CD4-positive, alpha-beta T cell treated with Interleukin-15 for 1 hour (primary cell): ENCODE data around the gene COX8A.

Experiments
- DNase-seq: peaks from one replicate; pipeline ENCODE4 v3.0.0-alpha.2; 2020

The COX8A gene

DNA sequence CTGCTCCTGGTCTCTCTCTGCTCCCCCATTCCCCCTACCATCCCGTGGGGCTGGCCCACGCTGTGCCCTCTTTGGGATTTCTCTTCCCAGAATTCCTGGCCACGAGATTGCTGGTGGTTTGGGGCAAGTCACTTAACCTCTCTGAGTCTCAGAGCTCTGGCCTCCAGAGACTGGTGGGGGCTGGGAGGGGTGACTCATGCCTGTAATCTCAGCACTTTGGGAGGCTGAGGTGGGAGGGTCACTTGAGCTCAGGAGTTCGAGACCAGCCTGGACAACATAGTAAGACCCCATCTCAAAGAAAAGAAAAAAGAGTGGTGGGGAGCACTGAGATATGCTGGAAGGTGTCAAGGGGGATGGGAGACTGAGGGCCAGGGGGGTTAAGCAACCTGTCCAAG lies 30.2 kb downstream of the COX8A start:
- DNase-seq, result no peak

DNA sequence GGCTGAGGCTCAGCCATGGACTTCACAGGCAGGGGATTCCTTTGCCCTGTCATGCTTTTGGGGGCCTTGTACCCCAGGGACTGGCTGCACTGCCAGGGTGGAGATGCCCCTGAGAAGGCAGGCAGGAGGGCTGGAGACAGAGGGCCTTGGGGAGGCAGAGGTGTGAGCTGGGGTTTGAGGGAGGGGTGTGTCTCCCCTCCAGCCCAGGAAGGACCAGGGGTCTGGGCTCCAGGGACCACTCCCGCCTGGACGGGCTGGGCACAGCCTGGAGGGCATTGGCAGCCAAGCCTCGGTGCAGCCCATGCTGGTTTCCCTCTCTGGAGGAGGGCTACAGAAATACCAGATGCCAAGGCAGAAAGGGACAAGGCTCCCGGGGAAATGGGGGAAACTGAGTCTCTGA lies 31.3 kb downstream of the COX8A start:
- DNase-seq, result no peak

DNA sequence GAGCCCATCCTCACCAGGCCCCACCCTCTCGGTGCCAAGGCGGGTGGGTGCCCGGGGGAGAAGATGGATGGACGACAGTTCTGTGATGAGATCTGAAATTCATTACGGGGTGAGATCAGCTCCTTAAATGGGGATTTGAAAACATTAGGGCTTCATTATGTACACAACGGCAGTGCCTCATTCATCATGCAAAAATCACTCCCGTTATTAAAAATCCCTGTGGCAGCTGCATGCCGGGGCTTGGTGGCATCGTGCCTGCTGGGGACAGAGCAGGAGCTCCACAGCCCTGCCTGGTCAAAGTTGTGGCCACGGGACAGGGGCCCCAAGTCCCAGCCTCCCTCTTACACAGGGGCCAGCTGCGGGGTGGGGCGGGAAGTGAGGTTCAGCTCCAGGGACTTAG lies 32.0 kb downstream of the COX8A start:
- DNase-seq, result no peak

DNA sequence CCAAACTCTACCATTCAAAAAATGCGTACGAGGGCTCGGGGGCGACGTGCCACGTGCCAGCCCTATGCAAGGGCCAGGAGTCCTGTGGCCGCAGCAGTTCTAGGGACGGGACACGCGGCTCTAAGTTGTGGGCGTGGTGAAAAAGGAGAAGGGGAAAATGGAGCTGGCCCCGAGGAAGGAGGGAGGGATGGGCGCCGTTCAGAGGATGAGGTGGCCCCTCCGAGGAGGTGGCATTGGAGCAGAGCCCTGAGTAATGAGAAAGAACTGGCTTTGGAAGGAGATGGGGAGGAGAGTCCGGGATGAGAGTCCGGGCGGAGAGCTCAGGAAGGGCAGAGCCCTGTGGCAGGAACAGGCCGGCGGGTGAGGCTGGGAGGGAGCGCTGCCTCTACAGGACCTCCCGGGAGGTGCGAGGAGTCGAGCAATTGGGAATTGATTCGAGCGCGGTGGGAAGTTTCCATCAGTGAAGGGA lies 32.8 kb downstream of the COX8A start:
- no peak for DNase-seq

DNA sequence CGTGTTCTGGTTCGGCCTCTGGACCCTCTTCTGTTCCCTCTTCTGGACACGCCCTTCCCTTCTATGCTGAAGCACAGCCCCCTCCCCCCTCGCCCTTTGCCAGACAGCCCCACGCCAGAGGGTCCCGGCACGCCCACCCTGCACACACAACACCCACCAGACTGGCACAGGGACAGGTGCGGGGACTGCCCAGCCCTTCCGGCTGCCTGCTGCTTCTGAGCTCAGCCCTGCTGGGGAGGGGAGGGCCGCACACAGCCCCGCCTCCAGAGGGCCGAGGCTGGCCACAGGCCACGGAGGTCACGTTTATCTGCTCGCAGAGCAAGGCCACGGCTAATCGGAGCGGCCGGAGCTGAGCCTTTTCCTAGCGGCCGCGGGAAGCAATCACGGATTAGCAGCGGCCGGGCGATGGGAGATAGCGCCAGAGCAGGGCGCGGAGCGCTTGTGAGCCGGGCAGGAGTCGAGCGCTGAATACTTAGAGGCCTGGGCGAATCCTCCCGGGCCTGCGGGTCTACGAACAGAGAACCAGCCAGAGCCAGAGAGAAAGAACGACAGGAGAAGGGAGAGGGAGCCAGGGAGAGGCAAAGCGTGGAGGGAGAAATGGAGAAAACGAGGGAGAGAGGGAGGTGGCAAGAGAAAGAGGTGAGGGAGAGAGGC lies 33.3 kb downstream of the COX8A start:
- peak; percentile 36 for DNase-seq

DNA sequence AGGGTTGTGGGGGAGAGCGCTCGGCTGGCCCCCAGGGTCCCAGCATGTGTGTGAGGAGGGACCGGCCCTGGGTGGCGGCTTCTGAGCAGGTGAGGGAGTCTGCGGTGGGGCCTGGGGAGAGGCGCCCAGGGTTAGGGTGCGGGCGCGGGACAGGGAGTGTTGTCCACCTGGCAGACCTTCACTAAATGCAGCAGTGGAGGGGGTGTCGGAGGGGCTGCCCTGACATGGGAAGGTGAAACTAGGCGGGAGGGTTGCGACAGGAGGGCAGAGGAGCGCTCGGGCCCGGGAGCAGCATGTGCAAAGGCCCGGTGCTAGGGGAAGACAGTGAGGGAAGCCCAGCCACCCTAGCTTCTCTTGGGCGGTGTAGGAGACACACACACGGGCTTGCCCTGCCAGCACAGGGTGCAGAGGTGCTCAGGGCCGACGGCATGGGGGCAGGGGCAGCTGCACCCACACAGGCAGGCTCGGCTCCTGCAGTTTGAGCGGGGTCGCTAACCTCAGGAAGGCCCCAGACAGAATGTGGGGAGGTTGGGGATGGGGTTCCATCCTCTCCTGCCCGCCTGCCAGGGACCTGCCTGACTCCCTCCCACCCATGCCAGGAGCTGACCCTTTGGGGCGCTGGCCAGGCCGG lies 34.0 kb downstream of the COX8A start:
- no peak for DNase-seq

- no peak for DNase-seq
These were observed 34.7 kb downstream of the COX8A start for GRCh38 chr11:64008914-64009633.

- no peak for DNase-seq
These were observed 35.3 kb downstream of the COX8A start for GRCh38 chr11:64009710-64010109.

DNA sequence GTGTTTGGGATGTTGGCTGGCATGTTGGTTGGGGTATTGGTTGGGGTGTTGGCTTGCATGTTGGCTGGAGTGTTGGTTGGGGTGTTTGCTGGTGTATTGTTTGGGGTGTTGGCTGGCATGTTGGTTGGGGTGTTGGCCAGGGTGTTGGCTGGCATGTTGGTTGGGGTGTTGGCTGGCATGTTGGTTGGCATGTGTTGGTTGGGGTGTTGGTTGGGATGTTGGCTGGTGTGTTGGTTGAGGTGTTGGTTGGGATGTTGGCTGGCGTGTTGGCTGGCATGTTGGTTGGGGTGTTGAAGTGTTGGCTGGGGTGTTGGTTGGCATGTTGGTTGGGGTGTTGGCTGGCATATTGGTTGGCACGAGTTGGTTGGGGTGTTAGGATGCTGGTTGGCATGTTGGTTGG lies 36.4 kb downstream of the COX8A start:
- DNase-seq, result no peak

DNA sequence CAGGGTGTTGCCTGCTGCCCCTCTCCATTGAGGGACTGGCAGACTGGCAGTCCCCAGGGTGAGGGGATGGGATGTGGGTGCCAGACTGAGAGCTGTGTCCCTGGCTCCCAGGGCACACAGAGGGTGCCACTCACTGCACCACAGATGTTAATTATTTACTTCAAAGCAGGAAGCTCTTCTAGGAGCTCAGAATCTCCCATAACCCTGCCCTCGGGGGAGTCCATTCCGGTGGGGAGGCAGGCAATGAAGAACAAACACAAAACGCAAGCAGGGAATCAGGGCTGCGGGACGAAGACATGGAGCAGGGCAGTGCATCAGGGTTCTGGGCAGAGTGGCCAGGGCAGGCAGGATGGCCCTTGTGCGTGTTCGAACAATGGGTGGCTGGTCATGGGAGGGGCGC lies 37.0 kb downstream of the COX8A start:
- DNase-seq, result no peak

- DNase-seq, result no peak
These were observed 38.9 kb downstream of the COX8A start for GRCh38 chr11:64013141-64013896.

DNA sequence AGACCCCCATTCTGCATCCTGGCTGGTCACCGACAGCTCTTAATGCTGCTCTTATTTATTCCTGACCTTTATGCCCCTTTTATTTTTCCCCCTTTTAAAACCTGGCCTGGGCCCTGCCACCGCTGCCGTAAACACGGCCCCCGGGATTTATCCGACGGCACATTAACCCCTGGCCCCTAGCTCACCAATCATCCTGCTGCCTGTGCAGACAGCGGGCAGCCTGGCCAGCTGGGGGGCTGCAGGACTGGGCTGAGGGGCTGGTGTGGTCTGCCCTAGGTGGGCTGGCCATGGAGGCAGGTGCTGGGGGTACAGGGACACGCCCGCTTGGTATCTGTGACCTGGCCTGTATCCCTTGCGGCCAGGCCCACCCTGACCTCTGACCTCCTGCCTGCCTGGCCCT lies 39.9 kb downstream of the COX8A start:
- DNase-seq, result no peak

DNA sequence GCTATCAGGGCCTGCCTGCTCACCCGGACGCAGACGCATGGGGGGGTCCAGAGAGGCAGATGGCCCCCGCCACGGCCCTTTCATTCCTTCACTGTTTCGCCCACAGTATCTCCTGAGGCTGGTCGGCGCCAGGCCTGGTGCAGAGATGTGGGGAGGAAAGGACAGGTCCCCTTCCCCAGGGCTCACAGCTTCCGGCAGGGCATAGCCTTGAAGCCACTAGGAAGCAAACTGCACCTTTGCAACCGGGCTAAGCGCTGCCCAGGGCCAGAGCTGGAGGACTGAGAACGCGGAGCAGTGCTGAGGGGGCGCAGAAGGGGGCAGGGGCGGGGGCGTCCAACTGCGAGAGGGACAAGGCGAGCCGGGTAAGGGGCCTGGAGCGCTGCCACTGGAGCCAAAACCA lies 41.1 kb downstream of the COX8A start:
- no peak for DNase-seq

- no peak for DNase-seq
These were observed 41.8 kb downstream of the COX8A start for GRCh38 chr11:64015935-64016845.

GRCh38 chr11:64017945-64018224 lies 43.5 kb downstream of the COX8A start:
- no peak for DNase-seq

DNA sequence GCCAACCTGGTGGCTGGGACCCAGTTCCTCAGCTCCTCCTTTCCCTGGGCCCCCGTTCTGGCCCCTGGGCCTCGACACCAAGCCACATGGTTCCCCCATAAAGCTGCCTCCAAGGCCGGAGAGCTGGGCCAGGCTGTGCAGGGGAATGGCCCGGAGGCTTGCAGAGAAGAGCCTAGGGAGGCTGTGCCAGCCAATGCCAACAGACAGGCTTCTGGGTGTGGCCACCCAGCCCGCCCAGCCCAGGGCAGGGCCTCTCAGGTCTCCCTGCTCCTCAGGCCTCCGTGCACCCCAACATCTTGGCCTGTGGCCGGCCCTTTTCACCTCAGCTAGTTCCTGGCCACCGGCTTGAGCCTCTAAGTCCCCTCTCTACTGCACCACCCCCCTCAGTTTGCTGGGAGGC lies 43.9 kb downstream of the COX8A start:
- no peak for DNase-seq

DNA sequence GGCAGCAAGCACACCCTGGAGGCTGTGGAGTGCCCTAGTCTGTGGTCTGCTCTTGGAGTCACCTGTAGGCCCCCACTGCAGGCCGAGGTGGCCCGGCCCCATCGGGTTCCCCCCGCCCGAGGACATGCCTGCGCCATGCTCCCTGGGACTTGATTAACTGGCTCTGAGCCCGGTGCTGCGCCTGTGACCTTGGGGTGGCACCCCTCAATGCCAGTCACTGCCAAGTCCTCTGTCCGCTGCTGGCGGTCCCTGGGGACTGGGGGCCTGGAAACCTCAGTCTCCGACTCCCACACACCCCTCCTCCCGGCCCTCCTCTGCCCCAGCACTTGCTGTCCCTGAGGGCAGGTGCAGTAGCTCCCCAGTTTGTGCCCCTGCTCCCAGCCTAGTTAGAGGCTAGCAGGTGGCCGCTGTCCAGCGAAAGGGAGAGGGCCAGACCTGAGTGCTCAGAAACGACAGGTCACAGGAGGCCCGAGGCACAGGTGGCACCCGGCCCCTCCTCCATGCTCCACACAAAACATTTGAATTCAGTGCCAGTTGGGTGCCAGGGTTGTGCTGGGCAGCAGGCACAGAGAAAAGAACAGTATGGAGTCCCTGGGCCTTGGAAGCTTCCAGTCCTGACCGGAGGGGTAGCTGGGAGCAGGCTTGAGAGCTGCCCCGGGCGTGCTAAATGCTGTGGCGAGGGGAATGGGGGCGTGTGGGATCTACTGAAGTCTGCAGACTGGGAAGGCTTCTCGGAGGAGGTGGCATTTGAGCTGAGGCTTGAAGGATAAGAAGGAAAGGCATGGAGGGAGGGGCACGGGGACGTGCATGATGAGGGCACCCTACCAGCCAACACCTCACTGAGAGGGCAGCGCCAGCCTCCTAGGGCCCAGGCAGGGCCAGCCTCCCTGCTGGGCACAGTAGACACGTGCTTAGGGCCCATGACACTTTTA lies 45.0 kb downstream of the COX8A start:
- no peak for DNase-seq

- no peak for DNase-seq
These were observed 46.7 kb downstream of the COX8A start for GRCh38 chr11:64020976-64021756.

DNA sequence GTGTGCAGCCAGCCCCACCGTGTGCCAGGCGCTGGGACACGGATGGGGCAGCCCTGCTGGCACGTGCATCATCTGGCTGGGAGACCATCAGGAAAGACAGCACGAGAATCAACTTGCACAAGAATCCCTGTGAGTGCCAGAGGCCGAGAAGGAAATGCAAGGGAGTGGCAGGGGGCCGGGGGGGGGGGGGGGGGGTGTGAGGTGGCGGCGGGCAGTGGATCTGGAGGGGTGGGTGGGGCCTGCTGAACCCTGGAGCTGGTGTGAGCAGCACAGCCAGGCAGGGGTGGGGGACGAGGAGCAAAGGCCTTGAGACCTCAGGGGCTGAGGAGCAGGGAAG lies 47.3 kb downstream of the COX8A start:
- DNase-seq, result no peak

- DNase-seq, result no peak
These were observed 47.8 kb downstream of the COX8A start for GRCh38 chr11:64022125-64022784.
